ENCODE results near the gene SEL1L3. TPM values are rescaled to one million over a fixed set of nuclear protein-coding genes. Genes with fewer than 3 reads are reported as not detected.
"Not testable (repeated sequence)": the region's sequence is repeated elsewhere in the genome, so short reads cannot be mapped to it uniquely, and the experiment has no call there.

Gene SEL1L3
- total and polyA plus RNA-seq, 7 donors, result 3.5 to 65.6 (median 8.1) TPM

GRCh38 chr4:25870081-25870480 is 7.3 kb upstream of the SEL1L3 start:
- H3K27me3 ChIP-seq, result no peaks in the 10 kb centered on the region
- WGBS, 2 donors, result 91 to 92% methylated on average over 2 of the region's 2 CpGs
- H3K4me3 ChIP-seq, result no peak overlapping the region
- no peaks in the 10 kb centered on the region for H3K4me1 ChIP-seq
- TF ChIP-seq CTCF (IDR thresholded peaks at IDR 0.05) (no peak), POLR2A (IDR thresholded peaks at IDR 0.05) (no peak), POLR2AphosphoS5 (IDR thresholded peaks at IDR 0.05) (no peak), EP300 (IDR thresholded peaks at IDR 0.05) (no peak)
- H3K9me3 ChIP-seq, result no peaks in the 10 kb centered on the region
- no peak for DNase-seq
- H3K36me3 ChIP-seq, result no peaks in the 10 kb centered on the region
- H3K27ac ChIP-seq, result no peak overlapping the region
- intact Hi-C loops (cut with DNase I), result no loop called here

- no peaks in the 10 kb centered on the region for H3K27me3 ChIP-seq
- H3K36me3 ChIP-seq, result no peaks in the 10 kb centered on the region
- no peaks in the 10 kb centered on the region for H3K9me3 ChIP-seq
- WGBS, 2 donors, result 83% methylated on average over 6 of the region's 6 CpGs
- no peak for DNase-seq
- H3K27ac ChIP-seq, result no peak overlapping the region
- no peaks in the 10 kb centered on the region for H3K4me1 ChIP-seq
- no peak overlapping the region for H3K4me3 ChIP-seq
- intact Hi-C loops (cut with DNase I), result no loop called here
- TF ChIP-seq POLR2AphosphoS5 (IDR thresholded peaks at IDR 0.05) (no peak), POLR2A (IDR thresholded peaks at IDR 0.05) (no peak), CTCF (IDR thresholded peaks at IDR 0.05) (no peak), EP300 (IDR thresholded peaks at IDR 0.05) (no peak)
Measured at GRCh38 chr4:25867781-25868294, 5.0 kb upstream of the SEL1L3 start.

- DNase-seq; H3K9me3 ChIP-seq; H3K36me3 ChIP-seq; H3K27me3 ChIP-seq; H3K4me3 ChIP-seq; intact Hi-C loops (cut with DNase I); H3K27ac ChIP-seq: not testable (repeated sequence)
- WGBS, 2 donors, result 74 to 89% methylated on average over 4 of the region's 4 CpGs
- peaks cover 0 to 12% (median 11%) of the 10 kb centered on the region in 4 donors for H3K4me1 ChIP-seq
Measured at GRCh38 chr4:25866401-25866800, 3.6 kb upstream of the SEL1L3 start.

GRCh38 chr4:25865586-25865985 is 2.8 kb upstream of the SEL1L3 start:
- Histone ChIP-seq H3K27me3 (peaks cover 0 to 18% (median 0%) of the 10 kb centered on the region in 3 donors), H3K4me3 (no peak overlapping the region), H3K9me3 (no peaks in the 10 kb centered on the region), H3K27ac (no peak overlapping the region), H3K4me1 (peaks cover 0 to 14% (median 12%) of the 10 kb centered on the region in 4 donors), H3K36me3 (no peaks in the 10 kb centered on the region)
- intact Hi-C loops (cut with DNase I), result no loop called here
- TF ChIP-seq CTCF (IDR thresholded peaks at IDR 0.05) (no peak), EP300 (IDR thresholded peaks at IDR 0.05) (no peak), POLR2AphosphoS5 (IDR thresholded peaks at IDR 0.05) (no peak), POLR2A (IDR thresholded peaks at IDR 0.05) (no peak)
- DNase-seq, result no peak
- WGBS, 2 donors, result 16 to 66% methylated on average over 4 of the region's 4 CpGs

- 22 to 70% methylated on average over 29 of the region's 29 CpGs for WGBS, 2 donors
Measured at GRCh38 chr4:25863831-25864418, 1.1 kb upstream of the SEL1L3 start.

More at GRCh38 chr4:25863831-25864418, 1.1 kb upstream of the SEL1L3 start:
- H3K4me3 ChIP-seq, result no peak overlapping the region
- TF ChIP-seq CTCF (IDR thresholded peaks at IDR 0.05) (no peak), POLR2AphosphoS5 (IDR thresholded peaks at IDR 0.05) (no peak), EP300 (IDR thresholded peaks at IDR 0.05) (no peak), POLR2A (IDR thresholded peaks at IDR 0.05) (no peak)
- peaks cover 0 to 14% (median 12%) of the 10 kb centered on the region in 4 donors for H3K4me1 ChIP-seq
- intact Hi-C loops (cut with DNase I), result no loop called here
- no peaks in the 10 kb centered on the region for H3K36me3 ChIP-seq
- peaks cover 0 to 31% (median 2%) of the 10 kb centered on the region in 3 donors for H3K27me3 ChIP-seq
- H3K27ac ChIP-seq, result peak overlapping the region in 1 of 4 donors; percentile 8
- no peaks in the 10 kb centered on the region for H3K9me3 ChIP-seq
- DNase-seq, result no peak

Measured in sigmoid colon (tissue), 7 donors.